GM19351 (cell line): ENCODE data around the gene HAPSTR1.

Experiments used
- ATAC-seq: cut with Tn5 transposase; IDR thresholded peaks from one replicate; pipeline ENCODE4 v1.9.1; 2021; ENCODE audit warnings: mild to moderate bottlenecking, moderate library complexity; ENCODE audit not compliant: unreplicated experiment

HAPSTR1 gene

GRCh38 chr16:9122342-9122741, 30.9 kb downstream of the HAPSTR1 start:
- ATAC-seq = no peak

GRCh38 chr16:9122969-9123368, 31.5 kb downstream of the HAPSTR1 start:
- ATAC-seq = no peak

GRCh38 chr16:9123401-9123800, 32.0 kb downstream of the HAPSTR1 start:
- no peak for ATAC-seq

GRCh38 chr16:9123871-9124270, 32.4 kb downstream of the HAPSTR1 start:
- no peak for ATAC-seq

GRCh38 chr16:9124444-9124843, 33.0 kb downstream of the HAPSTR1 start:
- ATAC-seq = no peak

GRCh38 chr16:9124908-9125584, 33.6 kb downstream of the HAPSTR1 start:
- no peak for ATAC-seq

GRCh38 chr16:9125658-9126505, 34.4 kb downstream of the HAPSTR1 start:
- no peak for ATAC-seq

GRCh38 chr16:9126609-9127008, 35.2 kb downstream of the HAPSTR1 start:
- no peak for ATAC-seq

GRCh38 chr16:9128346-9129342, 37.2 kb downstream of the HAPSTR1 start:
- ATAC-seq = no peak

- ATAC-seq = no peak
These were observed 42.9 kb downstream of the HAPSTR1 start for GRCh38 chr16:9134306-9134705.

GRCh38 chr16:9134739-9135138, 43.3 kb downstream of the HAPSTR1 start:
- peak; percentile 37 for ATAC-seq

GRCh38 chr16:9135797-9136196, 44.4 kb downstream of the HAPSTR1 start:
- peak; percentile 42 for ATAC-seq

- ATAC-seq = no peak
These were observed 45.2 kb downstream of the HAPSTR1 start for GRCh38 chr16:9136596-9136995.

- ATAC-seq = no peak
These were observed 46.7 kb downstream of the HAPSTR1 start for GRCh38 chr16:9138021-9138680.

GRCh38 chr16:9138731-9139501, 47.5 kb downstream of the HAPSTR1 start:
- peak; percentile 40 for ATAC-seq

- peak; percentile 74 for ATAC-seq
These were observed 48.5 kb downstream of the HAPSTR1 start for GRCh38 chr16:9139965-9140364.
